ENCODE data around the gene RPUSD3.
"Not testable (repeated sequence)": the region's sequence is repeated elsewhere in the genome, so short reads cannot be mapped to it uniquely, and the experiment has no call there.

Gene RPUSD3, protein sequence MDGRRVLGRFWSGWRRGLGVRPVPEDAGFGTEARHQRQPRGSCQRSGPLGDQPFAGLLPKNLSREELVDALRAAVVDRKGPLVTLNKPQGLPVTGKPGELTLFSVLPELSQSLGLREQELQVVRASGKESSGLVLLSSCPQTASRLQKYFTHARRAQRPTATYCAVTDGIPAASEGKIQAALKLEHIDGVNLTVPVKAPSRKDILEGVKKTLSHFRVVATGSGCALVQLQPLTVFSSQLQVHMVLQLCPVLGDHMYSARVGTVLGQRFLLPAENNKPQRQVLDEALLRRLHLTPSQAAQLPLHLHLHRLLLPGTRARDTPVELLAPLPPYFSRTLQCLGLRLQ

DNA sequence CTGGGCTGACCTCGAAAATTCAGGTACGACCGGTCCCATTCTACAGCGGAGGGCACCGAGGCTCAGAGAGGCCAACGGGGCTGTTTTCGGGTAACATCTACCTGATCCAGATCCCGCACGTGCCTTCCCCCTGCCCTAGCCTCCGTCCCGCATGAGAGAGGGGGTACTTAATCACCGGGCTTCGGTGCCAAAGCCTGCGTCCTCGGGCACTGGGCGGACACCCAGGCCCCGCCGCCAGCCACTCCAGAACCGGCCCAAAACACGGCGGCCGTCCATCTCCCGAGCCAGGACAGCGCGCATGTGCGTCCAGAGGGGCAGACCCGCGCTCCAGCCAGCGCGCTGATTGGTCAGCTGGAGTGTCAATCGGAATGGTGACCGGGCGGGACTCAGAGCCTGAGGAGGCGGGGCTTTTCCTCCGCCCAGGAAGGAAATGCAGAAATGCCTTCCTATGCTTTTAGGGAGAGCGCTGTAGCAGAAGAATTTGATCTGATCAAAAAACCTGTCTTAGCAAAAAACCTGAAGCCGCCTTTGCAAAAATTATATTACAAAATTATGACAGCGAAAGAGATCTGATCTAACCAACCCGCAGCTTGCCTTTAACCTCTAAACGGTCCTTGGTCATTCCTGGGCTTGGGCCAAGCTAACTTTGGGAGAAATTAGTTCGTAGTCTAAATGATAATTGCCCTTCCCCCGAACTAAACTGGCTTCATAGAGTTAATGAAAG, at the start of gene RPUSD3:
TSS of gene RPUSD3 (minus strand) at position 294 of the 724 bp plus-strand sequence. CDS start at position 276, 18 bp downstream.
- peak; percentile 95 for DNase-seq (ENCODE audit: low spot score)

DNA sequence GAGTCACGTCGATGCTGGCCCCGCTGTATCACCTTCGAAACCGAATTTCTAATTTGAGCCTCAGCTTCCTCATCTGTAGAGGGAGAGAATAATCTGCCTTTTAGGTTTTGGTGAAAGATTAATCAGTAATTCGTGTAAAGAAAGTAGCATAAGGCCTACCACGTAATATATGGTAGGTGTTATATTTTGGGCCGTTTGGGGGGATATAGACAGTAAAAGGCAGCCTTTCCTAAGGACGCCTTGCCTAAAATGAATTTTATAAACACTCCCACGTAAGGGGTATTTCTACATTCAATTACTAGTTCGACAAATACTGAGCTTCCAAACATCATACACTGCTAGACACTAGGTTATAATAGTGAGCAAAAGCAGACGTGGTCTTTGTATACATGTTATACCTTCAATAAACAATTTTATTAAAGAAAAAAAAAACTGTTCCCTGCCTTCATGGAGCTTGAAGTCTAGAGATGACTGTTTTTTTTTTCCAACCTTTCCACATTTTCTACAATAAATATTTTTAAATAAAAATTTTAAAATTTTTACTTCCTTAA, 47.3 kb upstream of the RPUSD3 start:
- no peak for DNase-seq (ENCODE audit: low spot score)

DNA sequence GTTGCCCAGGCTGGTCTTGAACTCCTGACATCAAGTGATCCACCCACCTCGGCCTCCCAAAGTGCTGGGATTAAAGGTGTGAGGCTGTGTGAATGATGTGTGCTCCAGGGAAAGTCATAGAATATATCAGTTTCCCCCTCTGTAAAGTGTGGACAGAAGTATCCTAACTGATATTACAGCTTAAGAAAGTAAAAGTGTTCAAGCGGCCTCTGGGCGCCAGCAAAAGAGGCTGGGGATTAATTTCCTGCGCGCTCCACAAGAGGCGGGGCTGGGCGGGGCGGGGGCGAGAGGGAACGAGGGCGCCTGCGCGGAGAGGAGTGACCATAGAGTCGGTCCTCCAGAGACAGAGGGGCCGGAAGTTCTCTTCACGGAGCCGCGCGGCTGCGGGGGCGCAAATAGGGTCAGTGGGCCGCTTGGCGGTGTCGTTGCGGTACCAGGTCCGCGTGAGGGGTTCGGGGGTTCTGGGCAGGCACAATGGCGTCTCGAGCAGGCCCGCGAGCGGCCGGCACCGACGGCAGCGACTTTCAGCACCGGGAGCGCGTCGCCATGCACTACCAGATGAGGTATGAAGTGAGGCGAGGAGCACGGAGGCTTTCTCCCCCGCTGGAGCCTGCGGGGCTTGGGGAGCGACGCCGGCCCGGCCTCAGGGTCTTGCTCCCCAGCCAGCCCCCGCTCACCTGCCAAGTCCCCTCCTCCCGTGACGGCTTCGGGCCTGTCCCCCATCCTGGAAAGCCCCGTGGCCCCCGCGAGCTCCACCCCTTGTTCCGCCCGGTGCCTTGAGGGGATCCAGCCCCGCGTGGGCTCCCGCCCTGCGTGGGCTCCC, 46.7 kb upstream of the RPUSD3 start, which contains the start of gene JAGN1:
TSS of gene JAGN1 (plus strand) at position 362 of the 823 bp plus-strand sequence. CDS start at position 475, 113 bp downstream.
- peak; percentile 90 for DNase-seq (ENCODE audit: low spot score)

DNA sequence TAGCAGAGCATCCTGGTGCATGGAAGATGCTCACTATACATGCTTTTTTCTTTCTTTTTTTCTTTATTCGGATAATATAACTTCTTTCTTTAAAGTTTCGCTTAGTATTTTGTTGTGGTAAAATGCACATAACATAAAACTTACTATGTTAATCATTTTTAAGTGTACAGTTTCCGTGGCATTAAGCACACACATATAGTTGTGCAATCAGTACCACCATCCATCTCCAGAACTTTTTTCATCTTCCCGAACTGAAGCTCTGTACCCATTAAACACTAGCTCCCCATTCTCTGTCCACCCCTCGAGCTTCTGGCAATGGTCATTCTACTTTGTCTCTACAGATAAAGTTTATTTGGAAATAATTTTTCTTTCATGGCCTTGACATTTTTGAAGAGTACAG, 45.6 kb upstream of the RPUSD3 start:
- no peak for DNase-seq (ENCODE audit: low spot score)

DNA sequence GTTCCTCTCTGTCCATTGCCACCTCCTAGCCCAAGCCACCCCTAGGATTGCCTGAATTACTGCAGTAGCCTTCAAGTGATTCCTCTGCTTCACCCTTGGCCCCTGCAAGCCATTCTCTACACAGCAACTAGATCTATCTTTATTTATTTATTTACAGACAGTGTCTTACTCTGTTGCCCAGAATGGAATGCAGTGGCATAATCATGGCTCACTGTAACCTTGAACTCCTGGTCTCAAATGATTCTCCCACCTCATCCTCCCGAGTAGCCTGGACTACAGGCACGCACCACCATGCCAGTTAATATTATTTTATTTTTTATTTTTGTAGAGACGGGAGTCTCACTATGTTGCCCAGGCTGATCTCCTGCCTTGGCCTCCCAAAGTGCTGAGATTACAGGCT, 44.7 kb upstream of the RPUSD3 start:
- DNase-seq (ENCODE audit: low spot score) = no peak

DNA sequence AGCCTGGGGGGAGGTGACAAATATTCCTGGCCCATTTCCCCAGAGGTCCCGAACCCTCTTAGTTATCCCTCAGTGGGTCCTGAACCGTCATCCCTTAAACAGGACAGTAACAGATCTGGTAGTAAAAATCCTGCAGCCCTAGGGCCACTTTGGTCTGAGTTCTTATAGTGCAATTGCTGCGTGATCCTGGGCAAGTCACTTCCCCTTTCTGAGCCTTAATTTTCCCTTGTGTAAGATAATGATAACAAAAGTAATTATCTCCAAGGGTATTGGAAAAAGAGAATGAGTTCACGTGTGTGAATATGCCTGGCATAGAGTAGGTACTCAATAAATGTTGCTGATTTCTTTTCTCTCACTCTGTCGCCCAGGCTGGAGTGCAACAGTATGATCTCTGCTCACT, 43.7 kb upstream of the RPUSD3 start:
- DNase-seq (ENCODE audit: low spot score) = no peak

DNA sequence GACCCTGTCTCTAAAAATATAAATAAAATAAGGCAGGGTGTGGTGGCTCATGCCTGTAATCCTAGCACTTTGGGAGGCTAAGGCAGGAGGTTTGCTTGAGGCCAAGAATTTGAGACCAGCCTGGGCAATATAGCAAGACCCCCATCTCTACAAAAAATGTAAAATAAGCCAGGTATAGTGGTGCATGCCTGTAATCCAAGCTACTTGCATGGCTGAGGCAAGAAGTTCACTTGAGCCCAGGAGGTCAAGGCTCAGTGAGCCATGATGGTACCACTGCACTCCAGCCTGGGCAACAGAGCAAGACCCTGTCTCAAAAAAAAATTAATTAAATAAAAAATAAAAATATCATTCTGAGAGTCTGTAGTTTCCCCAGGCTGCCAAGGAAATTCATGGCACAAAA, 42.5 kb upstream of the RPUSD3 start:
- DNase-seq (ENCODE audit: low spot score) = no peak

DNA sequence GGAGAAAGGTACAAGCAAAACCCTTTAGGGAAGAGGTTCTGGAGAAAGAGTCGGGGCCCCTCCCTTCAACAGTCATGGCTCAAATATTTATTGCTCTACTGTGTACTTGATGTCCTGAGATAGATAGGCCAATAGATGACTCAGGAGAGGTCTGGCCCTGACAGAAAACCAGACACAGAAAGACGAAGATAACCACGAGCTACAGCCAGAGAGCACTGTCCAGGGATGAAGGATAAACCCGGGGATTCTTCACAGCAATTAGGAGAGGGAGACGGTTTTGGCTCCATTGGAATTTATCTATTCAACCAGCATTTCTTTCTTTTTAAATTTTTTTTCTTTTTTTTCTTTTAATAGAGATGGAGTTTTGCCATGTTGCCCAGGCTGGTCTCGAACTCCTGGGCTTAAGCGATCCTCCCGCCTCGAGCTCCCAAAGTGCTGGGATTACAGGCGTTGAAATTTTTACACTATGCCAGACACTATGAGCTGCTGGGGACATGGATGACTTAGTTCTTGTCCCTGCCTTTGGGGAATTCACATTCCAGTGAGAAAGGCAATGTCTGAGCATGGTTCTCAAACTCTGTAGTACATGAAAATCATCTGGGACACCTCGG, 40.9 kb upstream of the RPUSD3 start:
- DNase-seq (ENCODE audit: low spot score) = no peak

DNA sequence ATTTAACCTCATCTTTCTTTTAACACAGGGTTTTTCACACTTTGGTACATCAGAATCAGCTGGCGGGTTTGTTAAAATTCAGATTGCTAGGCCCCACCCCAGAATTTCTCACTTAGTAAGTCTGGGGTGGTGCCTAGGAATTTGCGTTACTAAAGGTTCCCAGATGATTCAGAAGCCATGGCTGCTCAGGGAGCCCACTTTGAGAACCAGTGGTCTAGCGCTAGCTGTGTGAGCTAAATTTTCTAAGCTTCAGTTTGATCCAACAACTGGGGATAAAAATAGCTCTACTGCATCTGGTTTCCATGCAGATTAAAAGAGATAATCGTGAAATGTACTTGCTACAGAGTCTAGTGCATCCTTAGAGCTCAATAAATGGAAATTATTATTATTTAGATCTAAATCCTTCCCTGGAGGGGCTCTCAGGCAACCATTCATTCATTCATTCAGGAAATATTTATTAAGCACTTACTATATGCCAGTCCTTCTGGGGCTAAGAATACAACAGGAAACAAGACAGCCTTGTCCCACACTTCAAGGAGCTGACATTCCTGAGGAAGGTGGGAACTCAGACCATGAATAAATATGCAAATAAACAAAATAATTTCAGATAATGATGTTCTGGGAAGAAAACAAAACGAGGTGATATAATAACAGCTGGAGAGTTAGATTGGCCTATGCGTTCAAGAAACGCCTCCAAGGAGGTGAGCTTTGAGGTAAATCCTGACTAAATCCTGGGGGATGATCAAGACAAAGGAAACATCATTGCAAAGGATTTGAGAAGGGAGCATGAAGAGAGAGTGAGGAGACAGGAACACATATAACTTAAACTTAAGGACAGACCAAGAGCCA, 40.1 kb upstream of the RPUSD3 start:
- no peak for DNase-seq (ENCODE audit: low spot score)

DNA sequence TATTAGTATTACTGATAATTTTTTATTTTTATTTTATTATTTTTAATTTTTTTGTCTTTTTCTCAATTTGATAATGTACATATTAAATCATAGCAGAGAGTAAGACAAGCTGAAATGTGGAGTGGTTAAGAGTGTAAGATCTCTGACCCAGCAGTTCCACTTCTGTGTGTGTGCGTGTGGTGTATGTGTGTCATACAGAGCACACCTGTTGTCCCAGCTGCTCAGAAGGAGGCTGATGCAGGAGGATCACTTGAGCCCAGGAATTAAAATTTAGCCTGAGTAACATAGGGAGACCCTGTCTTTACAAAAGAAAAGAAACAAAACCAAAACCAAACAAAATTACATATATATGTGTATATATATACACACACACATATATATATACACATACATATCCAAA, 37.6 kb upstream of the RPUSD3 start:
- no peak for DNase-seq (ENCODE audit: low spot score)

DNA sequence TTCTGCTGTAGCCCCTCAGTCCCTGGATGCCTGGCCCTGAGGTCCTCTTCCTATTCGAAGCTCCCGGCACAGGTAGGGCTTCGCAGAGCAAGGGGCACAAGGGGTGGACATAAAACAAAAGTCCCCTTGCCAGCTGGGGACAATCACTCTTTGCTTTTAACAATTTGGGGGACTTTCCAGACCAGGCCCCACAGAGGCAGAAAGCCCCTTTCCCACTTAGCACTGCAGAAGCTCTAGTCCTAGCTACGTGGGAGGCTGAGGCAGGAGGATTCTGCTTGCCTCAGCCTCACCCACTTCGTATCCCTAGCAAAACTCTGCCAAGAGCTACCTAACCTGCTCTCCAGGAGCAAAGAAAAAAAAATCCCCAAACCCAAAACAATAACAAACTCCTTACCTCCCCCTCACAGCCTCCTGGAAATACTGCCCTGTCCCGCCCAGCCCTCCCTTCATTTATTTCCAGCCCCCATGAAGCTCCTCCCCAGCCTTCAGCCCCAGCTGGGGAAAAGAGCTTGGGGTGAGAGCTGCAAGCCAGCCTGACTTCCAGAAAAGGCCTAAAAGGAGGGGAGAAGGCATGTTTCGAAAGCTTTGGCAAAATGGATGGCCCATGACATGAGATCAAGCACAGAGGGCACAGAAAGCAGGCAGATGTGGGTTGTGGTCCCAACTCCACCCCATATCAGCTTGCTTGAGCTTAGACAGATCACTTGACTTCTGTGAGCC, 36.2 kb upstream of the RPUSD3 start, which contains the start of gene CIDEC:
TSS of gene CIDEC (minus strand) at position 424 of the 720 bp plus-strand sequence. CDS start 1,767 bp downstream, outside the sequence.
- no peak for DNase-seq (ENCODE audit: low spot score)

DNA sequence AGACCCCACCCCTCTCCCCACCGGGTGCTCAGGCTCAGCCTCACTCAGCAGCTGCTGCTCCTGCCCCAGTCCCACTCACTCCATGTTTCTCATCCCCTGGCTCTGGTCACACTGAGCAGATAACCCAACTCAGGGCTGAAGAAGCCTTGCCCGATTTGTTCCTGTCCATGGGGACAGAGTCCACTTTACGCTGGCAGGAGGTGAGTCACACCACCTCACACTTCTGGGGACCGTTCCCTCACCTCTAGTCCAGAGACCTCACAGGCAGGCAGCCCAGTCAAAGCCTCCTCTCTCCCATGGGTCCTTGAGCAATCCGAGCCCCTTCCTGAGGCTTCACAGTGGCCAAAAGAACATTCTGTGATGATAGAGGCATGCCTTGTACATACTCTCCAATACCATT, 34.9 kb upstream of the RPUSD3 start:
- no peak for DNase-seq (ENCODE audit: low spot score)

DNA sequence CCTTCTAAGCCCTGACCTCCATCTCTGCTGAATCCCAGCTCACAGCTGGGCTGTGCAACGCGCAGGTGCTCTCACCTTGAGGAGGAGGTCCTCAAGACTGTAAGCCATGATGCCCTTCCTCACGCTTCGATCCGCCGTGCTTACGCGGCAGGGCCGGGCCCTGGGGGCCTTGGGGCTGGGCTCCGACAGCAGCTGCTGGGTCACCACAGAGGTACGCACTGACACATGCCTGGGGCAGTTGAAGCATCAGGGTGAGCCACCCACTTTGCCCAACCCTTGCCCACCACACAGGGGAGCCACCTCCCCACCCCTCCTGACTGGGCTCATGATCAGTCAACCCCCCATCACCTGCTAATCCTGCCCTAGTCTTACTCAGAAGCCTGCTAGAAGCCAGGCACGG, 33.2 kb upstream of the RPUSD3 start:
- no peak for DNase-seq (ENCODE audit: low spot score)

DNA sequence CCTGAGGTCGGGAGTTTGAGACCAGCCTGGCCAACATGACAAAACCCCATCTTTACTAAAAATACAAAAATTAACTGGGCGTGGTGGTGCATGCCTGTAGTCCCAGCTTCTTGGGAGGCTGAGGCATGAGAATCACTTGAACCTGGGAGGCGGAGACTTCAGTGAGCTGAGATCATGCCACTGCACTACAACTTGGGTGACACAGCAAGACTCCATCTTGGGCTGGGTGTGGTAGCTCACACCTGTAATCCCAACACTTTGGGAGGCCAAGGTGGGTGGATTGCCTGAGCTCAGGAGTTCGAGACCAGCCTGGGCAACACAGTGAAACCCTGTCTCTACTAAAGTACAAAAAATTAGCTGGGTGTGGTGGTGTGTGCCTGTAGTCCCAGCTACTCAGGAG, 32.4 kb upstream of the RPUSD3 start:
- DNase-seq (ENCODE audit: low spot score) = not testable (repeated sequence)

DNA sequence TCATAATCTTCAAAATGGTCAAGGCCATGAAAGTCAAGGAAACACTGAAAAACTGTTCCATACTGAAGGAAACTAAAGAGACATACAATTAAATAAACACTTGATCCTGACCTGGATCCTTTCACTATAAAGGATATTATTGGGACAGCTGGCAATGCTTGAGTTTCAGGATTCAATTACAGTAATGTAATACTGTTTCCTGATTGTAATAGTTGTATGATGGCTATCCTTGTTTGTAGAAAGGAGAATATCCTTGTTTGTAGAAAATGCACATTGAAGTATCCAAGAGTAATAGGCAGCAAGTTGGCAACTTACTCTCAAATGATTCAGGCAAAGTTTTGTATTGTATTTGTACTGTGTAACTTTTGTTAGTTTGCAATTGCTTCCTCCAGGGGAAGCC, 31.6 kb upstream of the RPUSD3 start:
- DNase-seq (ENCODE audit: low spot score) = no peak

DNA sequence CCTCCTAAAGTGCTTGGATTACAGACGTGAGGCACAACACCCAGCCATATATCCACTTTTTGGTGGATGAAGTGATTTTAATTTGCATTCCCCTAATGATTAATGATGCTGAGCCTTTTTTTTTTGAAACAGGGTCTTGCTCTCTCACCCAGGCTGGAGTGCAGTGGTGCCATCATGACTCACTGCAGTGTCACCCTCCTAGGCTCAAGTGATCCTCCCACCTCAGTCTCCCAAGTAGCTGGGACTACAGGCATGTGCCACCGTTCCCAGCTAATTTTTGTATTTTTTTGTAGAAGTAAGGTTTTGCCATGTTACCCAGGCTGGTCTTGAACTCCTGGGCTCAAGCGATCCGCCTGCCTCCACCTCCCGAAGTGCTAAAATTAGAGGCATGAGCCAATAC, 28.3 kb upstream of the RPUSD3 start:
- DNase-seq (ENCODE audit: low spot score) = not testable (repeated sequence)

DNA sequence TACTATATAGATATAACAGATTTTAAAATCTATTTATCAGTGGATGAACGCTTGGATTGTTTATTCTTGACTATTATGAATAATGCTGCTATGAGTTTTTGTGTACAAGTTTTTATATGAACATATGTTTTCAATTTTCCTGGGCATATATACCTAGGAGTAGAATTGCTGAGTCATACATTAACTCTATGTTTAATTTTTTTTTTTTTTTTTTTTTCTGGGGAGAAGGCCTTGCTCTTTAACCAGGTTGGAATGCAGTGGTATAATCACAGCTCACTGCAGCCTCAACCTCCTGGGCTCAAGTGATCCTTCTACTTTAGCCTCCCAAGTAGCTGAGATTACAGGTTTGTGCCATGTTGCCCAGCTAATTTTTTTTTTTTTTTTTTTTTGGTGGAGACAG, 27.2 kb upstream of the RPUSD3 start:
- DNase-seq (ENCODE audit: low spot score) = no peak

DNA sequence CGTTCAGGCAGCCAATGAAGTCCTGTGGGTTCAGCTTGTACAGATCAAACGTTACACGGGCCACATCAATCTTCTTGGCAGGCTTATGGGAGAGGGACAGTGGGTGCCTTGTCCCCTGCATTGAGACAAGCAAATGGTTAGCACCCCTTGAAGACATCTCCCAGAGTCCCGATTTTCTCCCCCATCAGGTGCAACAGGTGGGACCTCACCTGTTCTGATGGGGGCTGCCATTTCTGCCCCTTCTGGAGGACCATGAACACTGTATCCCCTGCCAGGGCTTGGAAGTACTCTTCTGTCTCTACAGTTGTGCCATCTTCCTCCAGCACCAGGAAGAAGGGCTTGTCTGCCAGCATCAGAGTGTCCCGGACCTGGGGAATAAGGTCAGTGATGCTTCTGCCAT, 26.1 kb upstream of the RPUSD3 start:
- DNase-seq (ENCODE audit: low spot score) = no peak

DNA sequence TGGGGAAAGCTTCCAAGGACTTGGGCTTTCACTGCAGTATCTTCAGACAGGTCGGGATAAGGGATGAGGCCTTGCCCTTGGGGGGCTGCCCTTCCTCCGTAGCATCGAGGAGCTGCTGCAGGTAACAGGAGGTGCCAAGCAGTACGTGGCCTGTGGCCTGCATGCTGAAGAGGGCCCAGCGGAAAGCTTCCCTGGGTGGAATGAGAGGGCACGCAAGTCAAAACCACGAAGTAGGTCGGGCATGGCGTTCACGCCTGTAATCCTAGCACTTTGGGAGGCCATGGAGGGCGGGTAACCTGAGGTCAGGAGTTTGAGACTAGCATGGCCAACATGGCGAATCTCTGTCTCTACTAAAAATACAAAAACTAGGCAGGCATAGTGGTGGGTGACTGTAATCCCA, 23.3 kb upstream of the RPUSD3 start:
- DNase-seq (ENCODE audit: low spot score) = no peak

DNA sequence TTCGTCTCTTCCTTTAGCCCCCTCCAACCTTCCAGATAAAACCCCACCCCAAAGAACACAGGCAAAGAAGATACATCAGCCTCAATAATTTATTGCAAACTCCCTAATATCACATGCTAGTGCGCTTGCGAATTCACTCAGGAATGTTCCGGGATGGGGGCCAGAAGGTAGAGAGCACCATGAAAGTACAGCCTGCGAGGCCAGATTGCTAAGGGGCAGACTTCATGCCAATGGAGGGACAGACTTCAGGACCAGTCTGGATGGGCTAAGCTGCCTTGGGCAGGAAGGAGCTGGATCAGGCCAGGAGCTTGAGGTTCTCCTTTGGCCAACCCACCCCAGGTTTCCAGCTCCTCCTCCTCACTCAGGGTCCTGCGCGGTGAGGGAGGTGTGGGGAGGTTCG, 22.8 kb upstream of the RPUSD3 start:
- DNase-seq (ENCODE audit: low spot score) = no peak

All from NAMALWA (cell line).